DMS 273 (cell line): Measurements from ENCODE around the gene CCSER2.
A peak's percentile ranks its signal among the peaks of the same experiment; 100 is the strongest.

Experiments
- DNase-seq: peaks from one replicate; lab custom pipeline; 2025; ENCODE audit not compliant: unreplicated experiment; lab: John Stamatoyannopoulos, UW

Gene CCSER2

GRCh38 chr10:84542522-84543490, 214.4 kb downstream of the CCSER2 start:
- peak; percentile 50 for DNase-seq

GRCh38 chr10:84543948-84544347, 215.6 kb downstream of the CCSER2 start:
- no peak for DNase-seq

GRCh38 chr10:84545651-84546050, 217.3 kb downstream of the CCSER2 start:
- no peak for DNase-seq

GRCh38 chr10:84546609-84547008, 218.2 kb downstream of the CCSER2 start:
- no peak for DNase-seq

GRCh38 chr10:84547616-84548015, 219.2 kb downstream of the CCSER2 start:
- peak; percentile 54 for DNase-seq

- peak; percentile 41 for DNase-seq
Observed at GRCh38 chr10:84548869-84549268, 220.5 kb downstream of the CCSER2 start.

GRCh38 chr10:84549368-84550165, 221.2 kb downstream of the CCSER2 start:
- DNase-seq = peak; percentile 52

GRCh38 chr10:84550756-84551436, 222.5 kb downstream of the CCSER2 start:
- no peak for DNase-seq

GRCh38 chr10:84551437-84552120, 223.2 kb downstream of the CCSER2 start:
- peak; percentile 12 for DNase-seq

- no peak for DNase-seq
Observed at GRCh38 chr10:84552478-84552877, 224.1 kb downstream of the CCSER2 start.

GRCh38 chr10:84562592-84562991, 234.2 kb downstream of the CCSER2 start:
- DNase-seq = no peak

- no peak for DNase-seq
Observed at GRCh38 chr10:84563355-84563754, 235.0 kb downstream of the CCSER2 start.

- DNase-seq = no peak
Observed at GRCh38 chr10:84563868-84564267, 235.5 kb downstream of the CCSER2 start.

- DNase-seq = no peak
Observed at GRCh38 chr10:84565881-84566582, 237.6 kb downstream of the CCSER2 start.

- no peak for DNase-seq
Observed at GRCh38 chr10:84567133-84567532, 238.7 kb downstream of the CCSER2 start.
